HepG2 (cell line): ENCODE data around the gene CLDN4. TPM values are rescaled to one million over a fixed set of nuclear protein-coding genes. Genes with fewer than 3 reads are reported as not detected.

ENCODE experiments used
- ATF7-NPFF ChIP-seq: sonication (generic); formaldehyde crosslinking; IDR thresholded peaks from 2 replicates; pipeline ENCODE4 v1.8.1; 2023; ENCODE audit warnings: mild to moderate bottlenecking, low read depth, missing genetic modification reagents, moderate library complexity
- BATF2 ChIP-seq: sonication (generic); formaldehyde crosslinking; IDR thresholded peaks from 2 replicates; pipeline ENCODE4 v1.8.0; 2022; ENCODE audit warnings: mild to moderate bottlenecking, missing genetic modification reagents, moderate library complexity
- DPF2 ChIP-seq: sonication (generic); formaldehyde crosslinking; IDR thresholded peaks from 2 replicates; pipeline ENCODE4 v1.4.0; 2020; ENCODE audit warnings: mild to moderate bottlenecking, low read depth, missing genetic modification reagents, borderline replicate concordance
- PRDM15 ChIP-seq: sonication (generic); formaldehyde crosslinking; IDR thresholded peaks from 2 replicates; pipeline ENCODE4 v1.4.0; 2020; ENCODE audit warnings: missing genetic modification reagents
- RORA ChIP-seq: sonication (generic); formaldehyde crosslinking; IDR thresholded peaks from 2 replicates; pipeline ENCODE4 v1.5.0; 2020; ENCODE audit warnings: mild to moderate bottlenecking, missing genetic modification reagents, moderate library complexity
- SNAPC2 ChIP-seq: sonication (generic); formaldehyde crosslinking; IDR thresholded peaks from 2 replicates; pipeline ENCODE4 v1.8.1; 2022; ENCODE audit warnings: mild to moderate bottlenecking, missing genetic modification reagents
- SOX13 ChIP-seq, 3 experiments: fragments of 450-650 bp in 1 of 3; sonication (generic) in 1 of 3; formaldehyde crosslinking in 1 of 3; IDR thresholded peaks in 2 of 3; conservative IDR thresholded peaks in 1 of 3; 2 replicates each; pipeline versions ENCODE4 v1.5.0 to v1.6.1; 2016 to 2020; ENCODE audit warnings: antibody characterized with exemption in 1 of 3, mild to moderate bottlenecking in 1 of 3, missing compliant biosample characterization in 1 of 3, missing genetic modification reagents in 1 of 3, moderate library complexity in 1 of 3
- SP1 ChIP-seq, 2 experiments: fragments of 450-650 bp in 1 of 2; sonication (generic) in 1 of 2; formaldehyde crosslinking in 1 of 2; IDR thresholded peaks; 2 replicates each; pipeline versions ENCODE4 v1.4.0 to v1.6.1; 2016 to 2020; ENCODE audit warnings: missing genetic modification reagents in 1 of 2
- TP53 ChIP-seq: sonication (generic); formaldehyde crosslinking; conservative IDR thresholded peaks from 2 replicates; pipeline ENCODE4 v1.4.0; 2020; ENCODE audit warnings: missing genetic modification reagents
- ZEB1 ChIP-seq: IDR thresholded peaks from 2 replicates; pipeline ENCODE4 v1.6.1; 2012; ENCODE audit warnings: mild to moderate bottlenecking, low read depth, inconsistent platforms; ENCODE audit not compliant: insufficient replicate concordance
- ZFYVE20 ChIP-seq: sonication (generic); formaldehyde crosslinking; IDR thresholded peaks from 2 replicates; pipeline ENCODE4 v1.8.0; 2023; ENCODE audit warnings: low read depth, mild to moderate bottlenecking, moderate library complexity, missing genetic modification reagents, borderline replicate concordance
- ZNF503 ChIP-seq: sonication (generic); formaldehyde crosslinking; IDR thresholded peaks from 2 replicates; pipeline ENCODE4 v1.4.0; 2020; ENCODE audit warnings: missing genetic modification reagents
- ZNF572 ChIP-seq: sonication (generic); formaldehyde crosslinking; IDR thresholded peaks from 2 replicates; pipeline ENCODE4 v1.5.1; 2020; ENCODE audit warnings: mild to moderate bottlenecking, missing genetic modification reagents
- polyA plus RNA-seq, 8 experiments: library from polyadenylated mRNA; depleted of rRNA in 3 of 8; stranded (reverse) in 7 of 8; unstranded in 1 of 8; fragments of >200 nt; fragmentation: Illumina TruSeq in 4 of 8; extraction: Trizol in 4 of 8; gene quantifications; 2 replicates each; pipeline versions ENCODE4 v1.2.1 to v1.2.3, GENCODE V29; 2011 to 2016; ENCODE audit warnings: low read depth in 4 of 8, missing spikeins in 1 of 8, mixed read lengths in 1 of 8; ENCODE audit not compliant: insufficient read depth in 1 of 8
- total RNA-seq, 5 experiments: library from RNA; depleted of rRNA; stranded (reverse); fragments of >200 nt; fragmentation: Illumina TruSeq; extraction: Trizol; gene quantifications; 2 replicates each; pipeline ENCODE4 v1.2.3, GENCODE V29; 2016; ENCODE audit warnings: low read depth in 1 of 5
- TF ChIP-seq, protein P1 (sequence below): sonication (generic); formaldehyde crosslinking; IDR thresholded peaks from 2 replicates; pipeline ENCODE4 v1.4.0; 2020; ENCODE audit warnings: missing genetic modification reagents, borderline replicate concordance

The CLDN4 gene
- total and polyA plus RNA-seq, 2 of the 13 experiments (the other 11 are each of a cell fraction or from before 2014, with no cell fraction given) = 28.2 to 35.7 TPM

DNA sequence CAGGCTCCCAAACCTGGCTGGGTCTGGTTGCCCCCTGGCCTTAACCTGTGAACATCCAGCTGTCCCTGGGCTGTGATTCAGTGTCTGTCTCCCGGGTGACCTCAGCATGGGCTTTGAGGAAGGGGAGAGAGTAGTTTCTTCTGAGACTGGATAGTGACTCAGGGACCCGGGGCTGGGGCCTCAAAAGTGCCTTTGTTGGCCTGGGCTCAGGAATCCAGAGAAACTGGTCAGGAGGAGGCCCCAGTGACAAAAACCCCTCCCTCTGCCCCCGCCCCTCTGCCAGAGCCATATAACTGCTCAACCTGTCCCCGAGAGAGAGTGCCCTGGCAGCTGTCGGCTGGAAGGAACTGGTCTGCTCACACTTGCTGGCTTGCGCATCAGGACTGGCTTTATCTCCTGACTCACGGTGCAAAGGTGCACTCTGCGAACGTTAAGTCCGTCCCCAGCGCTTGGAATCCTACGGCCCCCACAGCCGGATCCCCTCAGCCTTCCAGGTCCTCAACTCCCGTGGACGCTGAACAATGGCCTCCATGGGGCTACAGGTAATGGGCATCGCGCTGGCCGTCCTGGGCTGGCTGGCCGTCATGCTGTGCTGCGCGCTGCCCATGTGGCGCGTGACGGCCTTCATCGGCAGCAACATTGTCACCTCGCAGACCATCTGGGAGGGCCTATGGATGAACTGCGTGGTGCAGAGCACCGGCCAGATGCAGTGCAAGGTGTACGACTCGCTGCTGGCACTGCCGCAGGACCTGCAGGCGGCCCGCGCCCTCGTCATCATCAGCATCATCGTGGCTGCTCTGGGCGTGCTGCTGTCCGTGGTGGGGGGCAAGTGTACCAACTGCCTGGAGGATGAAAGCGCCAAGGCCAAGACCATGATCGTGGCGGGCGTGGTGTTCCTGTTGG lies at the start of gene CLDN4 (continued):
- TF ChIP-seq ZNF503 (CRISPR knock-in tag) (no peak), TP53 (CRISPR knock-in tag) (no peak), SP1 (IDR thresholded peaks at IDR 0.05) (no peak), SP1 (CRISPR knock-in tag; IDR thresholded peaks at IDR 0.05) (0 out of 2 replicates have a peak, but pooled peaks have one; percentile 17), ZNF572 (CRISPR knock-in tag) (no peak), ZEB1 (no peak), ZFYVE20 (CRISPR knock-in tag) (no peak), RORA (no peak), DPF2 (CRISPR knock-in tag) (no peak), BATF2 (peak; percentile 60; the same call in 1 of the 2 replicates), PRDM15 (no peak), ATF7-NPFF (CRISPR knock-in tag) (peak; percentile 64; the same call in 1 of the 2 replicates), SNAPC2 (no peak), SOX13 (IDR thresholded peaks at IDR 0.05) (0 out of 2 replicates have a peak, but pooled peaks have one; percentile 35), SOX13 (CRISPR knock-in tag; conservative IDR thresholded peaks at IDR 0.05 in 1 of 2, IDR thresholded peaks at IDR 0.05 in 1 of 2) (peak in 1 of 2 experiments; percentile 31; a peak in 1 of 4 replicates)
- TF ChIP-seq, protein P1, sequence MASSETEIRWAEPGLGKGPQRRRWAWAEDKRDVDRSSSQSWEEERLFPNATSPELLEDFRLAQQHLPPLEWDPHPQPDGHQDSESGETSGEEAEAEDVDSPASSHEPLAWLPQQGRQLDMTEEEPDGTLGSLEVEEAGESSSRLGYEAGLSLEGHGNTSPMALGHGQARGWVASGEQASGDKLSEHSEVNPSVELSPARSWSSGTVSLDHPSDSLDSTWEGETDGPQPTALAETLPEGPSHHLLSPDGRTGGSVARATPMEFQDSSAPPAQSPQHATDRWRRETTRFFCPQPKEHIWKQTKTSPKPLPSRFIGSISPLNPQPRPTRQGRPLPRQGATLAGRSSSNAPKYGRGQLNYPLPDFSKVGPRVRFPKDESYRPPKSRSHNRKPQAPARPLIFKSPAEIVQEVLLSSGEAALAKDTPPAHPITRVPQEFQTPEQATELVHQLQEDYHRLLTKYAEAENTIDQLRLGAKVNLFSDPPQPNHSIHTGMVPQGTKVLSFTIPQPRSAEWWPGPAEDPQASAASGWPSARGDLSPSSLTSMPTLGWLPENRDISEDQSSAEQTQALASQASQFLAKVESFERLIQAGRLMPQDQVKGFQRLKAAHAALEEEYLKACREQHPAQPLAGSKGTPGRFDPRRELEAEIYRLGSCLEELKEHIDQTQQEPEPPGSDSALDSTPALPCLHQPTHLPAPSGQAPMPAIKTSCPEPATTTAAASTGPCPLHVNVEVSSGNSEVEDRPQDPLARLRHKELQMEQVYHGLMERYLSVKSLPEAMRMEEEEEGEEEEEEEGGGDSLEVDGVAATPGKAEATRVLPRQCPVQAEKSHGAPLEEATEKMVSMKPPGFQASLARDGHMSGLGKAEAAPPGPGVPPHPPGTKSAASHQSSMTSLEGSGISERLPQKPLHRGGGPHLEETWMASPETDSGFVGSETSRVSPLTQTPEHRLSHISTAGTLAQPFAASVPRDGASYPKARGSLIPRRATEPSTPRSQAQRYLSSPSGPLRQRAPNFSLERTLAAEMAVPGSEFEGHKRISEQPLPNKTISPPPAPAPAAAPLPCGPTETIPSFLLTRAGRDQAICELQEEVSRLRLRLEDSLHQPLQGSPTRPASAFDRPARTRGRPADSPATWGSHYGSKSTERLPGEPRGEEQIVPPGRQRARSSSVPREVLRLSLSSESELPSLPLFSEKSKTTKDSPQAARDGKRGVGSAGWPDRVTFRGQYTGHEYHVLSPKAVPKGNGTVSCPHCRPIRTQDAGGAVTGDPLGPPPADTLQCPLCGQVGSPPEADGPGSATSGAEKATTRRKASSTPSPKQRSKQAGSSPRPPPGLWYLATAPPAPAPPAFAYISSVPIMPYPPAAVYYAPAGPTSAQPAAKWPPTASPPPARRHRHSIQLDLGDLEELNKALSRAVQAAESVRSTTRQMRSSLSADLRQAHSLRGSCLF (CRISPR knock-in tag) = no peak
